Central memory CD4-positive, alpha-beta T cell (primary cell): Measurements from ENCODE around the gene SLC8B1.

ENCODE experiments used
- DNase-seq: peaks from one replicate; pipeline ENCODE4 v3.0.0; 2022
- total RNA-seq, 3 experiments: gene quantifications; one replicate each; lab custom pipeline; 2026; lab: John Stamatoyannopoulos, UW

Gene SLC8B1
- 19.9 to 139 (median 113) reads per million in 3 experiments for total RNA-seq

GRCh38 chr12:113334786-113335539, at the start of gene SLC8B1:
Gene SLC8B1 (minus strand): TSS chr12:113335109. CDS start chr12:113332878, 2,231 bp downstream.
- DNase-seq: peak; percentile 73

GRCh38 chr12:113382206-113382605, 47.3 kb upstream of the SLC8B1 start:
- no peak for DNase-seq

DNA sequence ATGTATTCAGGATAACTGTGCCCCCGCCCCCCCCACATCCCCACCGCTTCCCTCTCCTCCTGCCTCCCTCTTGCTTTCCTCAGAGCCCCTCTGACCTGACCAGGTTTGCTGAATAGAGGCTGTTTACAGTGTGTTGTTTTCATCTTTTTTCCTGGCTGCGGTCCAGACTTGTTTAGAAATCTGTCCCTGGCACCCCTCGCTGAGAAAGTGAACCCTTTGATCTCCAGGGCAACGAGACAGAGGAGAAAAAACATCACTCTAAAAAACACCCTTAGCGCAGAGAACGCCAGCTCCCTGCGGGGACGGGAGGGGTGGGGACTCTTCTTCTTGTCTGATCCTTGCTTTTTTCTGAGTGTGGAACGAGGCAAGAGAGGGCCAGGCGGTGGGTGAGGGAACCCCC, 46.3 kb upstream of the SLC8B1 start:
- DNase-seq: no peak

- no peak for DNase-seq
Observed at GRCh38 chr12:113378291-113378690, 43.4 kb upstream of the SLC8B1 start.

DNA sequence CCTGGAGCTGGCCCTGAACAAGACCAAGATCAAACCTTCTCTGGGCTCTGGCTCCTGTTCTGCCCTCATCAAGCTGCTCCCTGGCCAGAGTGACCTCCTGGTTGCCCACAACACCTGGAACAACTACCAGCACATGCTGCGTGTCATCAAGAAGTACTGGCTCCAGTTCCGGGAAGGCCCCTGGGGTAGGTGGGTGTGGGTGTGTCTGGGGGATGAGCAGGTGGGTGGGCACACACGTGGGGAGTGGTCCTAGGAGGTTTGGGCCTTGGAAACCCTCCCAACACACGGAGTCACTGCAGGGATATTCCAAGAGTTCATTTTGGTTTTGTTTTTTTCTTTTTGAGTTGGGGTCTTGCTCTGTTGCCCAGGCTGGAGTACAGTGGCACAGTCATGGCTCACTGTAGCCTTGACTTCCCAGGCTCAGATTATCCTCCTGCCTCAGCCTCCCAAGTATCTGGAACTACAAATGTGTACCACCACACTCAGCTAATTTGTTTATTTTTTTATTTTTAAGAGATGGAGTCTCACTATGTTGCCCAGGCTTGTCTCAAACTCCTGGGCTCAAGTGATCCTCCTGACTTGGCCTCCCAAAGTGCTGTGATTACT, 40.0 kb upstream of the SLC8B1 start:
- no peak for DNase-seq

DNA sequence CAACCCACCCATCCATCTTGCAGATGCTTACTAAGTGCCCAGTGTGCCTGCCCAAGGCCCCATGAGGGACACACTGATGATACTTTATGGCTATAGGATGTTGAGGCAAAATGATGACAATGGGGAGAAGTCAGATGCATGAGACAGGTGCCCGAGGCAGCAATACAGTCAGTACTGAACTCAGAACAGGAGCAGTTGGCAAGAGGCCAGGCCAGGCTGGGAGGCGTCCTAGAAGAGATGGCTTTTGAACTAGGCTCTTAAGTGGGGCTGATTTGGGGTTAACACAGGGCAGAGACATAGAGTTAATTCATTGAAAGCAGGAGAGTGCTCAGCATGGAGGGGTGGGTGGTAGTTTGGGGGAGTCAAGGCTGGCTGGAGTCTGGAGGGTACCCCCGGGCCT, 39.1 kb upstream of the SLC8B1 start:
- no peak for DNase-seq

DNA sequence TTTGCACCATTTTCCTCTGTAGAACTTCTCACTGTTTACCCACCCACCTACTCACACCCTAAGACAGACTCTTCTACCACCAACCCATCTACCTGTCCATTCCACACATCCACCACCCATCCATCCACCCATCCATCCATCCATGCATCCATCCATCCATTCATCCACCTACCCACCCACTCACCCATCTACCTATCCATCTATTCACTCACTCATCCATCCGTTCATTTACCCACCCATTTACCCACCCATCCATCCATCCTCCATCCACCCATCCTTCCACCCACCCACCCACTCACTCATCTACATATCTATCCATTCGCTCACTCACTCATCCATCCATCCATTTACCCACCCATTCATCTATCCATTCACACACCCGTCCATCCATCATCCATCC, 38.5 kb upstream of the SLC8B1 start:
- no peak for DNase-seq

GRCh38 chr12:113372371-113372770, 37.5 kb upstream of the SLC8B1 start:
- DNase-seq: no peak

DNA sequence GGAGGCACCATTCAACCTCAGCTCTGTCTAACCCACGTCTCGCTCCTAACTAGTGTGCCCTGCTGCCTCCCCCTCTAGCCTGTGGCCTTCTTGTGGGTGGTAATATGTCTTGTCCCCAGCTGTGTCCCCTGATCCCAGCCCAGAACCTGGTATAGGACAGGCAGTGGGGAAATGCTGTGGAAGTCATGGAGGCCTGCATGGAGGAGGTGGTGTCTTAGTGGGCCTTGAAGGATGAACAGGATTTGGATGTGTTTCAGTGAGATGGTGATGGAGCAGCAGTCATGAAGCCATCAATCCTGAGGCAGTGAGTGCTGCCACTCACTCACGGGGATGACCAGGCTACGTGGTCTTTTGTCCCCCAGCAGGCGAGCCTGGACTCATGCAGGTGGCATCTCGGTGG, 36.9 kb upstream of the SLC8B1 start:
- DNase-seq: no peak

DNA sequence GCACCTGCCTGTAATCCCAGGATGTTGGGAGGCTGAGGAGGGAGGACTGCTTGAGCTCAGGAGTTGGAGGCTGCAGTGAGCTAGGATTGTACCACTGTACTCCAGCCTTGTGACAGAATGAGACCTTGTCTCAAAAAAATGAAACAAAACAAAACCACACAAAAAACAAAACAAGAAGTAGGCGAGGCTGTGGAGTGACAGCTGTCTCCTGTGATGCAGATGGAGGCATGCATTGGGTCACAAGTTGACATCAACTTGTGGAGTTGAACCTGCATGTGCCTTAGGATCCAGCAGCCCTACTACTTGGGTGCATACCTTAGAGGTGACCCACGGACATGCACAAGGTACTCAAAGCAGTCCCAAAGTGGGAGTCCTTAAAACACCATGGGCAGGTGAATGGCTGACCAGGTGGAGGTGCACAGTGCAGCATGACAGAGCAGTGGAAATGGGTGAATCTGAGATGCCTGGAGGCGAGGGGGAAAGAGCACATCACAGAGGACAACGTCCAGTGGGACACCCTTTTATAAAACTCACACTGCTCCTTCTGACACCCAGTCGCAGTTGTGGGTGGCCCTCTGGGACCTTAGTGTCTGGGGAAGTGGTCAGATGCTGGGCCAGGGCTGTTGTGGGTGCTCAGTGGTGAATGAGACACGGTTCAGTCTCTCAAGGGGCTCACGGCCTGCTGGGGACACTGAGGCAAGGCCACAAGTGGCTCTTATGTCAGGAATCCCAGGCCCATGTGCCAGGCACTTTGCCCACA, 36.2 kb upstream of the SLC8B1 start:
- no peak for DNase-seq

- DNase-seq: no peak
Observed at GRCh38 chr12:113369391-113369985, 34.6 kb upstream of the SLC8B1 start.

DNA sequence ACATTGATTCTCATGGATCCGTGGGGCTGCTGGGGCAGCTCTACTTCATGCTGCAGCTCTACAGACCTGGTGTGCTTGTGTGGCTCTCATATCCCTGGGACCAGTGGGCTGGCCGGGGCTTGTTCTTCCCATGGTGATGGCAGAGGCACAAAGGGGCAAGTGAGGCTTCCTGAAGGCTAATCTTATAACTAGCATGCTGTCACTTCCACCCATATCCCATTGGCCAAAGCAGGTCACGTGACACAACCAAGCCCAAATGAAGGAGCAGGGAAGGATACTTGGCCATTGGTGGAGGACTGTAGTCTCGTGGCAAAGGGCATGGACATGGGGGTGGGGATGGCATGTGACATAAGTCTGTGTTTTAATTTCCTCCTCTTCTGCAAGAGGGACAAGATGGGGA, 33.4 kb upstream of the SLC8B1 start:
- no peak for DNase-seq

GRCh38 chr12:113366827-113367226, 31.9 kb upstream of the SLC8B1 start:
- DNase-seq: no peak

DNA sequence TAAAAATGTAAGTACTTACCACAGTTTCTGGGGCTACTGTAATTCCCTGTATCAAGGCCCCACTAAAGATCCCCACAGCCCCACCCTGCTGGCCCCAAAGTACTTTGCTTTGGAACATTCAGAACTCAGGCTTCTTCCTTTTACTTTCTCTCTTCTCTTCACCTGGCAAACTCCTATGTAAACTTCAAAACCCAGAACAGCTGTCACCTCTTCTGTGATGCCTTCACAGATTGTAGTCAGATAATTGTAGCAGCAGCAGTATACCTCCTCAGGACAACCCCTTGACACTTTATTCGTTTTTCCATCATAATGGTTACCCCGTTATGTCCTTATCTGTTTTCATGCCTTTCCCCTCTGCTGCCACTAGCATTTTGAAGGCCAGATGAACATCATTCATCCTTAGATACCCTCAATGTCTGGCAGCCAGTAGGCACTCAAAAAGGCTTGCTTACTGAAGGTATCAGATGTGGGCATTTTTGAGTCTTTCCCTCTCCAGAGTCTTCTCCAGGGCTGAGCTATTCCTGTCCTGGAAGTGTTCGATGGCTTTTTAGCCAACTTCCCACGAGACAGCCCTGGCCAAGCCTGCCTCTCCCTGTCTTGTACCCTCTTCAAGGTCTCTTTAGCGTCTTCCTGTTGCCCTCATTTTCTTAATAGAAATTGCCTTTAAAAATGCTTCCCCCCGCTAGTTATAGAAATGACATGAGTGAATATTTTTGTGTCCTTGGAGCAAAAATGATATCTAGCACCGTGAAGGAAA, 30.9 kb upstream of the SLC8B1 start:
- no peak for DNase-seq

- no peak for DNase-seq
Observed at GRCh38 chr12:113364698-113365097, 29.8 kb upstream of the SLC8B1 start.

DNA sequence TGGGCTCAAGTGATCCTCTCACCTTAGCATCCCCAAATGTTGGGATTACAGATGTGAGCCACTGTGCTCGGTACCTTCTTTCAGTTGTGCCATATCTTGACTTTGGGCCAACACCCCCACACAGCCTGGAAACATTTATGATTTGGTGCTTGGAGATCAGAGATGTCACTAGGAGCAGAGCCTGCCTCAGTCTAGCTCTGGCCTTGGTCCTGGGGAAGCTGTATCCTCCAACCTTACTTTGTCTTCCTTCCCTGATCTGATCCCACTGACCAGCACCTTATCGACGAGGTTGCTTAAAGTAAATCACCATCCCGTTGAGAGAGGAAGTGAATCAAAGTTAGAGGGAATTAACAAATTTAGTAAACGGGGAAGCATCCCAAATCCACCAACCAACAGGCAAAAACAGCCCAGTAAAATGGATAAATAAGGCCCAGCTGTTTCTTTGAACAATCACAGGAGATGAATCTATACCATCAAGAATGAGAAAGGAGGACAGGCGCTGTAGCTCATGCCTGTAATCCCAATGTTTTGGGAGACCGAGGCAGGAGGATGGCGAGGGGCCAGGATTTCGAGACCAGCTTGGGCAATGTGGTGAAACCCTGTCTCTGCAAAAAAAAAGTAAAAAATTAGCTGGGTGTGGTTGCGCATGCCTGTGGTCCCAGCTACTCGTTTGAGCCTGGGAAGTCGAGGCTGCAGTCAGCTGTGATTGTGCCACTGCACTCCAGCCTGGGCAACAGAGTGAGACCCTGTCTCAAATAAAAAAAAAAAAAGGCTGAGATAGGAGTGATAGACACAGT, 26.9 kb upstream of the SLC8B1 start:
- no peak for DNase-seq

DNA sequence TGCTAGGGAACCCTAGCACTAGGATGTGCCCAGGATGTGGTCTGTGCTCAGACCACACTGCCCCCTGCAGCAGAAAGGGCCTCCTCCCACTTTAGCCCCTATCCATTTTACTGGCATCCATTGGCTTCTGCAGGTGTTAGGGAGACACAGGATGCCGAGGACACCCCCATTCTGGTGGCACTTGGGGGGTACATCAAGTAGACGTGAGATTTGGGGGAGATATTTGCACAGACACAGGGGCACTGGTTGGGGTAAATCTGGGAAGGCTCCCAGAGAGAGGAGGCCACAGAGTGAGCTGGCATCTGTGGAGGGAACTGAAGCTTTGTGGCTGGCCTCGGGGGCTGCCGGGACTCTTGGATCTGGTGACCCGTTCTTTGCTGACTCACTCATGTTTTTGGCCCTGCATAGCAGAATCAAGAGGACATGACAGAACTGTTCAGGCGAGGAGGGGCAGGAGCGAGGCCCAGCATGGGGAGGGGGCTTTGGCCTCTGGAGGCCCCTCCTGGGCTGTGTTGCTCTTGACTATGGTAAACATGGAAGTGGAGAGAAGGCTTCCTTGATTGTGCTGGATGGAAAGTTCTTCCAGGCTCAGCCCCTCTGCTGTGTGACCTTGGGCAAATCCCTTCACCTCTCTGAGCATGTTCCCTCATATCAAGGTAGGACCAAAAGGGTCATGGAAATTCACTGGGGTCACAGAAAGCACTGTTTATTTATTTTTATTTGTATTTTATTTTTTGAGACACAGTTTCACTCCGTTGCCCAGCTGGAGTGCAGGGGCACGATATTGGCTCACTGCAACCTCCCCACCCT, 25.2 kb upstream of the SLC8B1 start:
- no peak for DNase-seq

- no peak for DNase-seq
Observed at GRCh38 chr12:113359133-113359938, 24.4 kb upstream of the SLC8B1 start.

DNA sequence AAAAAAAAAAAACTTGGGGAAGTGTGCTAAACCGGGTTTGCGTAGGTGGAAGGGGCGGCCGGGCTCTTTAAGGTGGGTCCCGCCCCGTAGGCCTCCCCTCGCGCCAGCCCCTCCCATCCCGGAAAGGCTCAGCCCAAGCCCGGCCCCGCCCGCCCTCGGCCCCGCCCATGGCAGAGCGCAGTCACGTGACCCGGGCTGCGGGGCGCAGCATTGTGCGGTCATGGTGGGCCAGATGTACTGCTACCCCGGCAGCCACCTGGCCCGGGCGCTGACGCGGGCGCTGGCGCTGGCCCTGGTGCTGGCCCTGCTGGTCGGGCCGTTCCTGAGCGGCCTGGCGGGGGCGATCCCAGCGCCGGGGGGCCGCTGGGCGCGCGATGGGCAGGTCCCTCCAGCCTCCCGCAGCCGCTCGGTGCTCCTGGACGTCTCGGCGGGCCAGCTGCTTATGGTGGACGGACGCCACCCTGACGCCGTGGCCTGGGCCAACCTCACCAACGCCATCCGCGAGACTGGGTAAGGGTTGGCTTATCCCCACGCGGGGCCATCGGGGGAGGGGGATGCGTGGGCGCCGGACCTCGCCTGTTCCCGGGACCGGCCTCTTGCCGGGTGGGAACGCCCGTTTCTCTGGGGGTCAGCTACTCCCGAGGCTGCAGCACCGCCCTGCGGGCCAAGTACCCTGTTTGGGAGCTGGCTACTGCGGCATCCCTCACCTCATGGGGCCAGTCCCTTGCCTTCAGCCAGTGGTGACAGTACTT, 23.6 kb upstream of the SLC8B1 start, which contains the start of gene PLBD2:
PLBD2 (plus strand) TSS at position 207 of the 752 bp plus-strand sequence; CDS start at position 221, 14 bp downstream.
- DNase-seq: peak; percentile 92
